DND-41 (cell line): ENCODE measurements around the gene GALNT5.

Experiments
- CTCF ChIP-seq: IDR thresholded peaks from 2 replicates; pipeline ENCODE4 v1.5.1; 2012; ENCODE audit warnings: borderline replicate concordance, low read length, moderate library complexity, mild to moderate bottlenecking; ENCODE audit not compliant: poor library complexity, severe bottlenecking; ENCODE audit errors: extremely low read depth
- EZH2 ChIP-seq: IDR thresholded peaks from 3 replicates; pipeline ENCODE4 v1.6.1; 2012; ENCODE audit warnings: borderline replicate concordance, low read depth, mild to moderate bottlenecking, moderate library complexity, low read length, inconsistent platforms; ENCODE audit not compliant: severe bottlenecking

DNA sequence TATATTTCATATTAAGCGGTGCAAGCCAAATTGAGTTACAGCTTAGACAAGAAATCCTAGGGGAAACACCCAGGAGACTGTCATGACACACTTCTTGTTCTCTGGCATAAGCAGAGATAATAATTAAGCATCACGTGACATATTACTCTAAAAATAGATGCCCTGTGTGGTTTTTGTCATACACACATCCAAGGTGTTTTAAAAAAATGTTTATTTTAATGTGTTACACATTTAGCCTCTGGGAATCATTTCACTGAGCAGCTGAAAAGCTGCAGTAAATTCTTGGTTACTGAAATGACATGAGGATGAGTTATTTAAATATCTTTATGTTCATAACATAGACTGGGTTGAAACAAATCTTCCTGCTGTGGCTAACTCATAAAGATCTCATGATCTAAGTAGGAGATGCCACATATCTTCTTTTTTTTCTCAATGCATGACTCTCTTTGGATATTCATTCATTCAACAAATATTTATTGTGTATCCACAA, 106.2 kb downstream of the GALNT5 start:
- no peak for TF ChIP-seq CTCF
- TF ChIP-seq EZH2, result no peak
